ENCODE measurements around the gene ADSS2. TPM values are rescaled to one million over a fixed set of nuclear protein-coding genes. Genes with fewer than 3 reads are reported as not detected.

The ADSS2 gene
- total and polyA plus RNA-seq, 2 experiments from 2014 or later, result 55.1 to 101 TPM

DNA sequence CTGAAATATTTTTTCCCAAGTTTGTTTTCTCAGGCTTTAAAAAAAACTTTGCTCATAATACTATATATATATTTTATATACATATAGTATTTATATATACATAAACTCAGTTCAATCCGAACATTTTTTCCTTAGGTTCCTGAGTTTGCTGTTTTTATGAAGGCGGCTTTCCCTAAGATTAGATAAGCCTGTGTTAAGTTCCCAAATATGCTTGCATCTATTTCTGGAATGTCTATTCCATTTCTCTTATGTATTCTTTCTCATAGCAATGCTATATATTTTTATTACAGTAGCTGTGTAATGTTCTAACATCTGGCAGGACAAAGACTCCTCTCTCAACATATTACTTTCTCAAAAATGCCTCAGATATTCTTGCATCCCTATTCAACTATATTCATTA lies 45.9 kb downstream of the ADSS2 start:
- no peak overlapping the region for H3K27ac Mint-ChIP-seq
- peaks cover 5% of the 10 kb centered on the region; the same call in 1 of the 3 replicates for H3K9me3 Mint-ChIP-seq
- no peak for ATAC-seq
- H3F3A ChIP-seq (replicated peaks; ENCODE audit: low read depth), result no peaks in the 10 kb centered on the region
- no peaks in the 10 kb centered on the region for H3K27me3 Mint-ChIP-seq (ENCODE audit: insufficient read depth, low read depth, poor library complexity)
- TF ChIP-seq POLR2AphosphoS5 (IDR thresholded peaks at IDR 0.05; ENCODE audit: low read depth) (no peak), STAT1 (IDR thresholded peaks at IDR 0.05; ENCODE audit: unreplicated experiment) (no peak), ZNF114 (CRISPR knock-in tag; IDR thresholded peaks at IDR 0.05) (no peak), ZNF331 (CRISPR knock-in tag; IDR thresholded peaks at IDR 0.05; ENCODE audit: low read depth) (no peak), EZH2phosphoT487 (IDR thresholded peaks at IDR 0.05; ENCODE audit: unreplicated experiment) (no peak), CREB1 (CRISPR knock-in tag; IDR thresholded peaks at IDR 0.05; ENCODE audit: low read depth) (no peak), EZH2 (IDR thresholded peaks at IDR 0.05; ENCODE audit: low read depth, unreplicated experiment) (no peak), JUNB (IDR thresholded peaks at IDR 0.05; ENCODE audit: unreplicated experiment) (no peak), NANOG (IDR thresholded peaks at IDR 0.05; ENCODE audit: borderline replicate concordance) (no peak)
- TF ChIP-seq, protein P1, sequence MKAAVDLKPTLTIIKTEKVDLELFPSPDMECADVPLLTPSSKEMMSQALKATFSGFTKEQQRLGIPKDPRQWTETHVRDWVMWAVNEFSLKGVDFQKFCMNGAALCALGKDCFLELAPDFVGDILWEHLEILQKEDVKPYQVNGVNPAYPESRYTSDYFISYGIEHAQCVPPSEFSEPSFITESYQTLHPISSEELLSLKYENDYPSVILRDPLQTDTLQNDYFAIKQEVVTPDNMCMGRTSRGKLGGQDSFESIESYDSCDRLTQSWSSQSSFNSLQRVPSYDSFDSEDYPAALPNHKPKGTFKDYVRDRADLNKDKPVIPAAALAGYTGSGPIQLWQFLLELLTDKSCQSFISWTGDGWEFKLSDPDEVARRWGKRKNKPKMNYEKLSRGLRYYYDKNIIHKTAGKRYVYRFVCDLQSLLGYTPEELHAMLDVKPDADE (IDR thresholded peaks at IDR 0.05), result no peak
- TF ChIP-seq, protein P2, sequence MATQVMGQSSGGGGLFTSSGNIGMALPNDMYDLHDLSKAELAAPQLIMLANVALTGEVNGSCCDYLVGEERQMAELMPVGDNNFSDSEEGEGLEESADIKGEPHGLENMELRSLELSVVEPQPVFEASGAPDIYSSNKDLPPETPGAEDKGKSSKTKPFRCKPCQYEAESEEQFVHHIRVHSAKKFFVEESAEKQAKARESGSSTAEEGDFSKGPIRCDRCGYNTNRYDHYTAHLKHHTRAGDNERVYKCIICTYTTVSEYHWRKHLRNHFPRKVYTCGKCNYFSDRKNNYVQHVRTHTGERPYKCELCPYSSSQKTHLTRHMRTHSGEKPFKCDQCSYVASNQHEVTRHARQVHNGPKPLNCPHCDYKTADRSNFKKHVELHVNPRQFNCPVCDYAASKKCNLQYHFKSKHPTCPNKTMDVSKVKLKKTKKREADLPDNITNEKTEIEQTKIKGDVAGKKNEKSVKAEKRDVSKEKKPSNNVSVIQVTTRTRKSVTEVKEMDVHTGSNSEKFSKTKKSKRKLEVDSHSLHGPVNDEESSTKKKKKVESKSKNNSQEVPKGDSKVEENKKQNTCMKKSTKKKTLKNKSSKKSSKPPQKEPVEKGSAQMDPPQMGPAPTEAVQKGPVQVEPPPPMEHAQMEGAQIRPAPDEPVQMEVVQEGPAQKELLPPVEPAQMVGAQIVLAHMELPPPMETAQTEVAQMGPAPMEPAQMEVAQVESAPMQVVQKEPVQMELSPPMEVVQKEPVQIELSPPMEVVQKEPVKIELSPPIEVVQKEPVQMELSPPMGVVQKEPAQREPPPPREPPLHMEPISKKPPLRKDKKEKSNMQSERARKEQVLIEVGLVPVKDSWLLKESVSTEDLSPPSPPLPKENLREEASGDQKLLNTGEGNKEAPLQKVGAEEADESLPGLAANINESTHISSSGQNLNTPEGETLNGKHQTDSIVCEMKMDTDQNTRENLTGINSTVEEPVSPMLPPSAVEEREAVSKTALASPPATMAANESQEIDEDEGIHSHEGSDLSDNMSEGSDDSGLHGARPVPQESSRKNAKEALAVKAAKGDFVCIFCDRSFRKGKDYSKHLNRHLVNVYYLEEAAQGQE (IDR thresholded peaks at IDR 0.05; ENCODE audit: unreplicated experiment), result no peak
- TF ChIP-seq, protein P3, sequence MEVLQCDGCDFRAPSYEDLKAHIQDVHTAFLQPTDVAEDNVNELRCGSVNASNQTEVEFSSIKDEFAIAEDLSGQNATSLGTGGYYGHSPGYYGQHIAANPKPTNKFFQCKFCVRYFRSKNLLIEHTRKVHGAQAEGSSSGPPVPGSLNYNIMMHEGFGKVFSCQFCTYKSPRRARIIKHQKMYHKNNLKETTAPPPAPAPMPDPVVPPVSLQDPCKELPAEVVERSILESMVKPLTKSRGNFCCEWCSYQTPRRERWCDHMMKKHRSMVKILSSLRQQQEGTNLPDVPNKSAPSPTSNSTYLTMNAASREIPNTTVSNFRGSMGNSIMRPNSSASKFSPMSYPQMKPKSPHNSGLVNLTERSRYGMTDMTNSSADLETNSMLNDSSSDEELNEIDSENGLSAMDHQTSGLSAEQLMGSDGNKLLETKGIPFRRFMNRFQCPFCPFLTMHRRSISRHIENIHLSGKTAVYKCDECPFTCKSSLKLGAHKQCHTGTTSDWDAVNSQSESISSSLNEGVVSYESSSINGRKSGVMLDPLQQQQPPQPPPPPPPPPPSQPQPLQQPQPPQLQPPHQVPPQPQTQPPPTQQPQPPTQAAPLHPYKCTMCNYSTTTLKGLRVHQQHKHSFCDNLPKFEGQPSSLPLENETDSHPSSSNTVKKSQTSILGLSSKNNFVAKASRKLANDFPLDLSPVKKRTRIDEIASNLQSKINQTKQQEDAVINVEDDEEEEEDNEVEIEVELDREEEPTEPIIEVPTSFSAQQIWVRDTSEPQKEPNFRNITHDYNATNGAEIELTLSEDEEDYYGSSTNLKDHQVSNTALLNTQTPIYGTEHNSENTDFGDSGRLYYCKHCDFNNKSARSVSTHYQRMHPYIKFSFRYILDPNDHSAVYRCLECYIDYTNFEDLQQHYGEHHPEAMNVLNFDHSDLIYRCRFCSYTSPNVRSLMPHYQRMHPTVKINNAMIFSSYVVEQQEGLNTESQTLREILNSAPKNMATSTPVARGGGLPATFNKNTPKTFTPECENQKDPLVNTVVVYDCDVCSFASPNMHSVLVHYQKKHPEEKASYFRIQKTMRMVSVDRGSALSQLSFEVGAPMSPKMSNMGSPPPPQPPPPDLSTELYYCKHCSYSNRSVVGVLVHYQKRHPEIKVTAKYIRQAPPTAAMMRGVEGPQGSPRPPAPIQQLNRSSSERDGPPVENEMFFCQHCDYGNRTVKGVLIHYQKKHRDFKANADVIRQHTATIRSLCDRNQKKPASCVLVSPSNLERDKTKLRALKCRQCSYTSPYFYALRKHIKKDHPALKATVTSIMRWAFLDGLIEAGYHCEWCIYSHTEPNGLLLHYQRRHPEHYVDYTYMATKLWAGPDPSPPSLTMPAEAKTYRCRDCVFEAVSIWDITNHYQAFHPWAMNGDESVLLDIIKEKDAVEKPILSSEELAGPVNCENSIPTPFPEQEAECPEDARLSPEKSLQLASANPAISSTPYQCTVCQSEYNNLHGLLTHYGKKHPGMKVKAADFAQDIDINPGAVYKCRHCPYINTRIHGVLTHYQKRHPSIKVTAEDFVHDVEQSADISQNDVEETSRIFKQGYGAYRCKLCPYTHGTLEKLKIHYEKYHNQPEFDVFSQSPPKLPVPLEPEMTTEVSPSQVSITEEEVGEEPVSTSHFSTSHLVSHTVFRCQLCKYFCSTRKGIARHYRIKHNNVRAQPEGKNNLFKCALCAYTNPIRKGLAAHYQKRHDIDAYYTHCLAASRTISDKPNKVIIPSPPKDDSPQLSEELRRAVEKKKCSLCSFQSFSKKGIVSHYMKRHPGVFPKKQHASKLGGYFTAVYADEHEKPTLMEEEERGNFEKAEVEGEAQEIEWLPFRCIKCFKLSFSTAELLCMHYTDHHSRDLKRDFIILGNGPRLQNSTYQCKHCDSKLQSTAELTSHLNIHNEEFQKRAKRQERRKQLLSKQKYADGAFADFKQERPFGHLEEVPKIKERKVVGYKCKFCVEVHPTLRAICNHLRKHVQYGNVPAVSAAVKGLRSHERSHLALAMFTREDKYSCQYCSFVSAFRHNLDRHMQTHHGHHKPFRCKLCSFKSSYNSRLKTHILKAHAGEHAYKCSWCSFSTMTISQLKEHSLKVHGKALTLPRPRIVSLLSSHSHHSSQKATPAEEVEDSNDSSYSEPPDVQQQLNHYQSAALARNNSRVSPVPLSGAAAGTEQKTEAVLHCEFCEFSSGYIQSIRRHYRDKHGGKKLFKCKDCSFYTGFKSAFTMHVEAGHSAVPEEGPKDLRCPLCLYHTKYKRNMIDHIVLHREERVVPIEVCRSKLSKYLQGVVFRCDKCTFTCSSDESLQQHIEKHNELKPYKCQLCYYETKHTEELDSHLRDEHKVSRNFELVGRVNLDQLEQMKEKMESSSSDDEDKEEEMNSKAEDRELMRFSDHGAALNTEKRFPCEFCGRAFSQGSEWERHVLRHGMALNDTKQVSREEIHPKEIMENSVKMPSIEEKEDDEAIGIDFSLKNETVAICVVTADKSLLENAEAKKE (CRISPR knock-in tag; IDR thresholded peaks at IDR 0.05), result no peak
- TF ChIP-seq, protein P4, sequence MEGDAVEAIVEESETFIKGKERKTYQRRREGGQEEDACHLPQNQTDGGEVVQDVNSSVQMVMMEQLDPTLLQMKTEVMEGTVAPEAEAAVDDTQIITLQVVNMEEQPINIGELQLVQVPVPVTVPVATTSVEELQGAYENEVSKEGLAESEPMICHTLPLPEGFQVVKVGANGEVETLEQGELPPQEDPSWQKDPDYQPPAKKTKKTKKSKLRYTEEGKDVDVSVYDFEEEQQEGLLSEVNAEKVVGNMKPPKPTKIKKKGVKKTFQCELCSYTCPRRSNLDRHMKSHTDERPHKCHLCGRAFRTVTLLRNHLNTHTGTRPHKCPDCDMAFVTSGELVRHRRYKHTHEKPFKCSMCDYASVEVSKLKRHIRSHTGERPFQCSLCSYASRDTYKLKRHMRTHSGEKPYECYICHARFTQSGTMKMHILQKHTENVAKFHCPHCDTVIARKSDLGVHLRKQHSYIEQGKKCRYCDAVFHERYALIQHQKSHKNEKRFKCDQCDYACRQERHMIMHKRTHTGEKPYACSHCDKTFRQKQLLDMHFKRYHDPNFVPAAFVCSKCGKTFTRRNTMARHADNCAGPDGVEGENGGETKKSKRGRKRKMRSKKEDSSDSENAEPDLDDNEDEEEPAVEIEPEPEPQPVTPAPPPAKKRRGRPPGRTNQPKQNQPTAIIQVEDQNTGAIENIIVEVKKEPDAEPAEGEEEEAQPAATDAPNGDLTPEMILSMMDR (conservative IDR thresholded peaks at IDR 0.05; ENCODE audit: low read depth in 2 of 2), result no peak
- H3K36me3 ChIP-seq (ENCODE audit: insufficient read depth), result peaks cover 42% of the 10 kb centered on the region
- H4K20me1 ChIP-seq (replicated peaks; ENCODE audit: insufficient read depth), result no peaks in the 10 kb centered on the region
- no peak overlapping the region for H3K4me3 Mint-ChIP-seq
- no peak for DNase-seq (ENCODE audit: low spot score)
- peaks cover 19% of the 10 kb centered on the region for H3K4me1 Mint-ChIP-seq
- H3K4me2 ChIP-seq, result no peak overlapping the region
- no peak overlapping the region for H2AFZ ChIP-seq
- H3K4me3 ChIP-seq, result no peak overlapping the region
- no peaks in the 10 kb centered on the region for H3K79me2 ChIP-seq (replicated peaks; ENCODE audit: insufficient read depth)
- no peaks in the 10 kb centered on the region for H3K27me3 ChIP-seq (ENCODE audit: insufficient read depth)
- H3K4me1 ChIP-seq (ENCODE audit: insufficient read depth), result no peaks in the 10 kb centered on the region
- no peaks in the 10 kb centered on the region for H3K9me2 ChIP-seq (ENCODE audit: insufficient read depth)
- peaks cover 71% of the 10 kb centered on the region for H3K36me3 Mint-ChIP-seq (ENCODE audit: low read depth)
- no peak overlapping the region for H3K27ac ChIP-seq (ENCODE audit: low read depth)

Data from GM23338 (cell line).